SHP77 (cell line): ENCODE data around the gene SYTL3.

Experiments used
- DNase-seq, 2 experiments: peaks; one replicate each; lab custom pipeline; 2025; lab: John Stamatoyannopoulos, UW

Gene SYTL3

GRCh38 chr6:158796353-158796752 lies 146.5 kb downstream of the SYTL3 start:
- no peak for DNase-seq

- DNase-seq = no peak
Measured at GRCh38 chr6:158797331-158798310, 147.8 kb downstream of the SYTL3 start.

- no peak for DNase-seq
Measured at GRCh38 chr6:158798311-158798710, 148.5 kb downstream of the SYTL3 start.

GRCh38 chr6:158799051-158799792 lies 149.4 kb downstream of the SYTL3 start:
- DNase-seq = peak; percentile 51 to 65

GRCh38 chr6:158801655-158802294 lies 151.9 kb downstream of the SYTL3 start:
- DNase-seq = no peak

- DNase-seq = no peak
Measured at GRCh38 chr6:158803733-158804143, 153.9 kb downstream of the SYTL3 start.

GRCh38 chr6:158804207-158804606 lies 154.4 kb downstream of the SYTL3 start:
- no peak for DNase-seq

GRCh38 chr6:158805698-158806377 lies 156.0 kb downstream of the SYTL3 start:
- no peak for DNase-seq

- no peak for DNase-seq
Measured at GRCh38 chr6:158807515-158808441, 157.9 kb downstream of the SYTL3 start.

- DNase-seq = no peak
Measured at GRCh38 chr6:158808442-158808833, 158.6 kb downstream of the SYTL3 start.

GRCh38 chr6:158808941-158809678 lies 159.3 kb downstream of the SYTL3 start:
- no peak for DNase-seq

- no peak for DNase-seq
Measured at GRCh38 chr6:158810155-158811095, 160.6 kb downstream of the SYTL3 start.

GRCh38 chr6:158812611-158813010 lies 162.8 kb downstream of the SYTL3 start:
- DNase-seq = no peak

GRCh38 chr6:158813032-158813431 lies 163.2 kb downstream of the SYTL3 start:
- no peak for DNase-seq
